HG02759 (cell line): ENCODE measurements around the gene ZNF136.

Experiments
- ATAC-seq: cut with Tn5 transposase; IDR thresholded peaks from one replicate; pipeline ENCODE4 v1.9.1; 2021; ENCODE audit warnings: mild to moderate bottlenecking, moderate library complexity; ENCODE audit not compliant: unreplicated experiment

ZNF136 gene

DNA sequence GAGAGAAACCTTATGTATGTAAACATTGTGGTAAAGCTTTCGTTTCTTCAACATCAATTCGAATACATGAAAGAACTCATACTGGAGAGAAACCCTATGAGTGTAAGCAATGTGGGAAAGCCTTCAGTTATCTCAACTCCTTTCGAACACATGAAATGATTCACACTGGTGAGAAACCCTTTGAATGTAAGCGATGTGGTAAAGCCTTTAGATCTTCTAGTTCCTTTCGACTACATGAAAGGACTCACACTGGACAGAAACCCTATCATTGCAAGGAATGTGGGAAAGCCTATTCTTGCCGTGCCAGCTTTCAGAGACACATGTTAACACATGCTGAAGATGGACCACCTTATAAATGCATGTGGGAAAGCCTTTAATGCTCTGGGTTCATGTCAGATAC, 24.7 kb downstream of the ZNF136 start:
- ATAC-seq, result no peak

DNA sequence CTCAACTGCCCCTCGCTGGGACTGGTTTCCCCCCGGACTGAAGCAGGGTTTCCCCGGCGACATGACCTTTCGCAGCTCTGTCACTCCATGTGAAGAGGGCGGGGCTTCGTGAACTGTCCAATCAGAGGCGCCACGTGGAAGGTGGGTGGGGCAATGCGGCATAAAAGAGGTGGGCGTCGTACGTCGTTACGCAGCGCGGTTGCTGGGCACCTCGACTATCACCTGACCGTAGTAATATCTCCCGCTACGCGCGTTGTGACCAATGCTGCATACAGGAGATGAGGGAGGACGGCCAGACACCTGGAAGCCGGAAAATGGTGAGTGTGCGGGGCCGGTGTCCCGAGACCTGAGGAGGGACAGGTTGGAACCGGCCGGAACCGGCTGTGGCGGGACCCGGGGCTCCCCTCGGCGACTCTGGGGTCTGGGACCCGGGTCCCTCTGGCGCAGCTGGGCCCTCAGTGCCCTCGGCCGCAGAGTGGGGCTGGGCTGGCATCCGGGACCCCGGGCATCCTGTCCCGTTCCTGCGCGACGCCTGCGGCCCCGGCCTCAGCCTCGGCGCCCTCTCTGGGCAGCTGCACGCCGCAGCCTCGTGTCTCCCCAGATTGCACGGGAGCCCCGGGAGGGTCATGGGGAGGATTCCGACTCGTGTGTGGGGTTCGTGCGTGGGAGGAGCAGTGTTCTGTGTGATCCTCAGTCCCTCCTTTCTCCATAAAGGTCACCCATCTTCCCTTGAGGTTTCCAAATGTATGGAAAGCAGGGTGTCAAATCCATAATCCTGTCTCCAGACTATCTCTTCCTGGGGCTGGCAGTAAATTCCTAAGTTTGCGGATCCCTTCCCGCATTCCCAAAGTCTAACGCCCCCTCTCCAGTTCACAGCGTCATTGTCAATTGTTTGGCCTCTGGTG, 32.2 kb downstream of the ZNF136 start:
- no peak for ATAC-seq

DNA sequence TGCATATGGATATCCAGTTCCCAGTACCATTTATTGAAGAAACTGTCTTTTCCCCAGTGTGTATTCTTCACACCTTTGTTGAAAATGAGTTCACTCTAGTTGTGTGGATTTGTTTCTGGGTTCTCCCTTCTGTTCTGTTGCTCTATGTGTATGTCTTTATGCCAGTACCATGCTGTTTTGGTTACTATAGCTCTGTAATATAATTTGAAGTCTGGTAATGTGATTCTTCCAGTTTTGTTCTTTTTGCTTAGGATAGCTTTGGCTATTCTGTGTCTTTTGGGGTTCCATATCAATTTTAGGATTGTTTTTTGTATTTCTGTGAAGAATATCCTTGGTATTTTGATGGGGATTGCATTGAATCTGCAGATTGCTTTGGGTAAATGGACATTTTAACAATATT, 35.2 kb downstream of the ZNF136 start:
- ATAC-seq, result no peak

GRCh38 chr19:12199757-12200419, 37.0 kb downstream of the ZNF136 start:
- no peak for ATAC-seq

DNA sequence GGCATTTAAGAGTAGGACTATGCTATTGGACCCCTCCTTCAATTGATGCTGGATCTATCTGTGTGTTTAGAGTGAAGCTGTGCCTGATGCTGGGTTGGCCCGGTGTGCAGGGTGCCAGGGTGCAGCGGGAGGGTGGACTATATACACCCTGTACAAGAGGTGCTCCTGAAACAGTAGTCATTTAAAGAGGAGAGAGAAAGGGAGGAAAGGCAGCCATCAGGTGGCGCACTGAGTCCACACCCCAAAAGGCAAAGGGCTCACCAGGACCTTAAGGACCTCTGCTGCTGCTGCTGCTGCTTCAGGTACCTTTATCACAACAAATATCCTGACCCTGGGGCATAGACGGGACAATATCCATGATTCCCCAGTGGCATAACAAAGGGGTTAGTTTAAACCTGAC, 39.4 kb downstream of the ZNF136 start:
- no peak for ATAC-seq

DNA sequence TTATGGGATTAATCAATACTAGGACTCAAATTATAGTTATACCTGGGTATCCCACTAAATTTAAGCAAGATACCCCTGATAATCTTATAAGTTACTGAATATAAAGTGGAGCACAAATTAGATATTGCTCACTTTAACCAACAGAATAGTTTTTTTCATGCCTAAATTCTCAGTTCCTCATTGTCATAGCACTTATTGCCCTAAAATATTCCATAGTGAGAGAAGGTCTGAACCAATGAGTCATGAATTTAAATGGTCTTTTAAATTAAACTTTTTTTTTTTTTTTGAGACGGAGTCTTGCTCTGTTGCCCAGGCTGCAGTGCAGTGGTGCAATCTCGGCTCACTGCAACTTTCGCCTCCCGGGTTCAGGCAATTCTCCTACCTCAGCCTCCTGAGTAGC, 42.4 kb downstream of the ZNF136 start:
- no peak for ATAC-seq

GRCh38 chr19:12208221-12208620, 45.3 kb downstream of the ZNF136 start:
- ATAC-seq, result no peak

DNA sequence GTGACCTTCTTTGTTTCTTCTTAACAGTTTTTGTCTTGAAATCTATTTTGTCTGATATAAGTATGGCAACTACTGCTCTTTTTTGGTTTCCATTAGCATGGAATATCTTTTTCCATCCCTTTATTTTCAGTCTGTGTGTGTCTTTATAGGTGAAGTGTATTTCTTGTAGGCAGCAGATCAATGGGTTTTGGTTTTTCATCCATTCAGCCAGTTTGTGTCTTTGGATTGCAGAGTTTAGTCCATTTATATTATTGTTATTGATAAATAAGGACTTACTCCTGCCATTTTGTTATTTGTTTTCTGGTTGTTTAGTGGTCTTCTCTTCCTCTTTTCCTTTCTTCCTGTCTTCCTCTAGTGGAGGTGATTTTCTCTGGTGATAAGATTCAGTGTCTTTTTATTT, 54.4 kb downstream of the ZNF136 start:
- ATAC-seq, result no peak

DNA sequence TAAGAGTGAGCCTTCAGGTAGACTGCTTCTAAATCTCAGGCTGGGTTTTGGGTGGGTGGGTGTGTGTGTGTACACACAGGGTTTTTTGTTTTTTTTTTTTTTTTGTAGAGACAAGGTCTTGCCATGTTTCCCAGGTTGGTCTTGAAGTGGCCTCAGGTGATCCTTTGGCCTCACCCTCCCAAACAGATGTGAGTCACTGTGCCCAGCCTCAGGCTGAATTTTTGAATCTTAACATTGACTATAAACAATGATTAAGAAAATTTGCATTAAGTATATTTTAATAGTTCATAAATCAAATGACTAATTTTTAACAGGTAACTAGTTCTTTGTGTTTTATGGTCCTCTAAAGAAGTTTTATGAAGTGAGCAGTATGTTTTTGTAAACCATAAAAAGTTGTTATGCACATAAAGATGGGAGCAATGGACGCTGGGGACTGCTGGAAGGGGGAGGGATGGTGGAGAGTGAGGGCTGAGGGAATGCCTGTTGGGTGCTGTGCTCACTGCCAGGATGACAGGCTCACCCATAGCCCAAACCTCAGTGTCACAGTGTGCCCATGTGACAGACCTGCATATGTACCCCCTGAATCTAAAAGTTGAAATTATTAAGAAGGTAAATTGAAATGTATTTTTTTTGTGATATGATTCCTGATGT, 60.2 kb downstream of the ZNF136 start:
- no peak for ATAC-seq

DNA sequence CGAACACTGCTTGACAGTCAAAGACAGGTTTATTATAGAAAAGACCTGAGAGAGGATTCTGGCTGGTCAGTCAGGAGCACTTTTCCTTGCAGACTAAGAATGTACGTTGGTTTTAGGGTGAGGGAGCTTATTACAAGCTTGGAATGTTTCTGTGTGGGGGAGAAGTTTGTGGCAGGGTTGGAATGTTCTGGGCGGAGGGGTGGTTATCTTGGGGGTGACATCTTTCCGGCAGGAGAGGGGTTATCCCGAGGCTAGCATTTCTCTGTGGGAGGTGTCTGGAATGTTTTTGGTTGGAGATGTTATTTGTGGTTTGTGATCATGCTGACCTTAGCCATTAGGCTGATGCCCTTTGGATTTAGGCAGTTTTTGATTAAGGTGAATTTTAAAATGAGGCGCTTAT, 61.8 kb downstream of the ZNF136 start:
- ATAC-seq, result no peak

- no peak for ATAC-seq
Measured at GRCh38 chr19:12229990-12230389, 67.1 kb downstream of the ZNF136 start.

DNA sequence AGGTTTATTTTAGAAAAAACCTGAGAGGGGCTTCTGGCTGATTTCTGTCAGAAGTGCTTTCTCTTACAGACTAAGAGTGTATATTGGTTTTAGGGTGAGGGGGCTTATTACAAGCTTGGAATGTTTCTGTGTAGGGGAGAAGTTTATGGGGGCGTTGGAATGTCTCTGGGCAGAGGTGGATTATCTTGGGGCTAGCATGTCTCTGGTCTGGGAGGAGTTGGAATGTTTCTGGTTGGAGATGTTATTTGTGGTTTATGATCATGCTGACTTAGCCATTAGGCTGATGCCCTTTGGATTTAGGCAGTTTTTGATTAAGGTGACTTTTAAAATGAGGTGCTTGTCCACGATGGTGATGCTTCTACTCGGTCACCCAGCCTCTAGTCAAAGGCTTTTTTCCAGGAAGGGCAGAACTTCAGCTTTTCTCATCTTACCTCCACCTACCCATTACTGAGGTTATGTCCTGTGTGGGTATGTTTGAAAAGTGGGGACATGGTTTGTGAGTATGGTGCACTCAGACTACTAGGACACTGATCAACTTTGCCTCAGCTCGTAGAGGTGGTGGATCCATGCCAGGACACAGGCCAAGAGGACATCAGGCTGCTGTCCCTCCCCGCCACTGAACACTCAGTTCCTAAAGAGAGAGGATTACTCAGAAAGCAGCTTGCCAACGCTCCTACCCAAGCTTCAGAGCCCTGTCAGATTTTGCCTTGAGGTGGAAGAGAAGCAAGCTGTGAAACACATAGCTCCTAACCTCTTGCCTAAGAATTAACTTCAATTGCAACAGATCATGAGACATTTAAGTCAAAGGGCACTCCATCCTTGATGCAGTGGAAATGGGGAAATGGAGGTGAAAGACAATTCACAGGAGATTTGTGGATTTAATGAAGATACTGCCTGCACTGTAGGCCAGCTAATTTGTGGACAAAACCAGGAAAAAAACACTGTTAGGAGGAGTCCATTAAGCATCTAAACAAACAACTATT, 68.1 kb downstream of the ZNF136 start:
- ATAC-seq, result no peak

DNA sequence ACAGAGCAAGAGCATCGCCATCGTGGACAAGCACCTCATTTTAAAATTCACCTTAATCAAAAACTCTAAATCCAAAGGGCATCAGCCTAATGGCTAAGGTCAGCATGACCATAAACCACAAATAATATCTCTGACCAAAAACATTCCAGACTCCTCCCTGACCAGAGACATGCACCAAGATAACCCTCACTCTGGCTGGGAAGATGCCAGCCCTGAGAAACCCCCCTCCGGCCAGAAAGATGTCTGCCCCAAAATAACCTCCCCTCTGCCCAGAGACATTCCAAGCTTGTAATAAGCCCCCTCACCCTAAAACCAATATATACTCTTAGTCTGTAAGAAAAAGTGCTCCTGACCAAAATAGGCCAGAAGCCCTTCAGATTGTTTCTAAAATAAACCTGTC, 70.1 kb downstream of the ZNF136 start:
- ATAC-seq, result no peak

DNA sequence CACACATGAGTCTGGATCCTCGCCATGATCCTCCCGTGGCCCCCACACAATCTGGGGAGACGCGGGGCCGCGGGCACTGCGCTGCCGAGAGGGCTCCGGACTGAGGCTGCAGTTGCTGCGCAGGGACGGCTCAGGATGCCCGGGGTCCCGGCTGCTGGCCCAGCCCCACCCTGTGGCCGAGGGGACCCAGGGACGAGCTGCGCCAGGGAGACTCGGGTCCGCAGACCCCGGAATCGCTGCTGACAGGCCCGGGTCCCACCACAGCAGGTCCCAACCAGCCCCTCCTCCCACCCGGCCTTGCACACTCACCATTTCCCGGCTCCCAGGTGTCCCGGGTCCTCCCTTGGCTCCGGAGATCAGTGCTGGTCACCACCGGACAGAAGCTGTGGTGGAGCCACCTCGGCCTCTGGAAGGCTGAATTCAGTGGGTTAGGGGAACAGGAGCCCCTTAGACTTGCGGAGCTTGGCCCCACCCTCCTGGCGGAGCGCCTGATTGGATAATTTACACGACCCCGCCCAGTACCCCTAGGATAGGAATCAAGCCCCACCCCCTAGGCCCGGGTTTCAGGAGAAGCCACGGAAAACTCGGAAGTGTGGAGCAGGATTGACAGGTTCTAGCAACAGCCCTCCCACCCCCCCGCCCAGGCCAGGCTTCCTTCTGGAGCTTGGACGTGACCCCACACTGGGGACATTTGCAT, 74.4 kb downstream of the ZNF136 start:
- no peak for ATAC-seq
